A549 (cell line): ENCODE data around the gene HP1BP3. TPM values are rescaled to one million over a fixed set of nuclear protein-coding genes. Genes with fewer than 3 reads are reported as not detected.

Experiments used
- ATAC-seq, 2 experiments: fragments of 200-7000 bp in 1 of 2; fragments of >200 bp in 1 of 2; cut with Nextera tagmentation in 1 of 2; cut with Tn5 transposase in 1 of 2; 3 replicates each; pipeline versions ENCODE4 v1.8.0 to v1.9.1; 2018 to 2020; ENCODE audit warnings: mild to moderate bottlenecking in 1 of 2, moderate library complexity in 1 of 2
- CTCF ChIA-PET: fragments of 300-600 bp; sonication (Branson Sonifier 250); formaldehyde crosslinking; extraction: SDS; loops from one replicate; lab custom pipeline; 2021; ENCODE audit warnings: antibody characterized with exemption, inconsistent platforms; lab: Yijun Ruan, JAX
- POLR2A ChIA-PET: fragments of 350-600 bp; formaldehyde crosslinking; extraction: SDS; loops from one replicate; lab custom pipeline; 2021; ENCODE audit warnings: antibody characterized with exemption, inconsistent platforms; lab: Yijun Ruan, JAX
- DNase-seq, 2 experiments: peaks; one replicate each; pipeline versions ENCODE4 v3.0.0 to v3.0.0-alpha.2; 2011 to 2016; ENCODE audit warnings: low read depth in 1 of 2, low spot score in 1 of 2
- FAIRE-seq: peaks from 2 replicates; lab custom pipeline; 2011; peaks lifted over from hg19 to GRCh38; lab: Jason Lieb, UNC
- H3K27ac ChIP-seq, 2 experiments: fragments of >200 bp; sonication (Bioruptor Twin); formaldehyde crosslinking; 3 replicates each; pipeline ENCODE4 v1.5.1; 2016 to 2017
- H3K4me1 ChIP-seq: fragments of >200 bp; sonication (Bioruptor Twin); formaldehyde crosslinking; 3 replicates; pipeline ENCODE4 v1.6.1; 2016
- H3K4me2 ChIP-seq: fragments of >200 bp; sonication (Bioruptor Twin); formaldehyde crosslinking; 3 replicates; pipeline ENCODE4 v1.6.1; 2016
- H3K4me3 ChIP-seq: fragments of >200 bp; sonication (Bioruptor Twin); formaldehyde crosslinking; 3 replicates; pipeline ENCODE4 v1.5.1; 2016
- H3K9me3 ChIP-seq: fragments of >200 bp; sonication (Bioruptor Twin); formaldehyde crosslinking; 3 replicates; pipeline ENCODE4 v1.6.1; 2016
- BHLHE40 ChIP-seq: IDR thresholded peaks from 2 replicates; pipeline ENCODE4 v1.6.1; 2012; ENCODE audit warnings: low read depth, low read length, inconsistent platforms
- CHD2 ChIP-seq: fragments of 150-350 bp; IDR thresholded peaks from 2 replicates; pipeline ENCODE4 v1.6.1; 2014; ENCODE audit warnings: low read length; ENCODE audit not compliant: partially characterized antibody
- CHD4 ChIP-seq: fragments of 200-600 bp; sonication (generic); IDR thresholded peaks from 2 replicates; pipeline ENCODE4 v1.6.1; 2016; ENCODE audit warnings: antibody characterized with exemption, mild to moderate bottlenecking, borderline replicate concordance
- EHMT2 ChIP-seq: fragments of 200-600 bp; sonication (generic); IDR thresholded peaks from 2 replicates; pipeline ENCODE4 v1.6.1; 2016; ENCODE audit warnings: antibody characterized with exemption, low read depth, mild to moderate bottlenecking, moderate library complexity
- FOSB ChIP-seq: fragments of 250-450 bp; sonication (Bioruptor Pico); IDR thresholded peaks from 2 replicates; pipeline ENCODE4 v1.5.0; 2020; ENCODE audit warnings: mild to moderate bottlenecking, moderate library complexity
- FOSL2 ChIP-seq, 2 experiments: fragments of 450-650 bp in 1 of 2; fragments of >200 bp in 1 of 2; sonication (Bioruptor Twin) in 1 of 2; formaldehyde crosslinking; IDR thresholded peaks; 2 replicates each; pipeline versions ENCODE4 v1.5.0 to v1.6.1; 2016 to 2020; ENCODE audit warnings: mild to moderate bottlenecking in 1 of 2, moderate library complexity in 1 of 2
- GATA3 ChIP-seq: IDR thresholded peaks from 2 replicates; pipeline ENCODE4 v1.6.1; 2012; ENCODE audit warnings: borderline replicate concordance
- HES2 ChIP-seq: fragments of >200 bp; sonication (Bioruptor Twin); formaldehyde crosslinking; IDR thresholded peaks from 2 replicates; pipeline ENCODE4 v1.6.1; 2016
- HMGXB4 ChIP-seq: fragments of 250-450 bp; sonication (Bioruptor Pico); IDR thresholded peaks from 2 replicates; pipeline ENCODE4 v1.5.0; 2021; ENCODE audit warnings: mild to moderate bottlenecking, moderate library complexity, borderline replicate concordance
- HOXB13 ChIP-seq: fragments of 250-450 bp; sonication (Bioruptor Pico); IDR thresholded peaks from 2 replicates; pipeline ENCODE4 v1.5.0; 2020; ENCODE audit warnings: low read depth, mild to moderate bottlenecking, moderate library complexity
- HOXB5 ChIP-seq: fragments of 250-450 bp; sonication (Bioruptor Pico); IDR thresholded peaks from 2 replicates; pipeline ENCODE4 v1.5.0; 2020; ENCODE audit warnings: mild to moderate bottlenecking, moderate library complexity
- JUN ChIP-seq, 2 experiments: fragments of >200 bp; sonication (Bioruptor Twin); formaldehyde crosslinking; IDR thresholded peaks; 2 replicates in 1 of 2; 3 replicates in 1 of 2; pipeline ENCODE4 v1.6.1; 2016 to 2017
- JUNB ChIP-seq: fragments of >200 bp; sonication (Bioruptor Twin); formaldehyde crosslinking; IDR thresholded peaks from 2 replicates; pipeline ENCODE4 v1.6.1; 2016
- KDM1A ChIP-seq: fragments of 200-600 bp; sonication (generic); IDR thresholded peaks from 2 replicates; pipeline ENCODE4 v1.6.1; 2016; ENCODE audit warnings: low read depth, mild to moderate bottlenecking
- NR3C1 ChIP-seq: fragments of >200 bp; sonication (Bioruptor Twin); formaldehyde crosslinking; IDR thresholded peaks from 3 replicates; pipeline ENCODE4 v1.6.1; 2017
- PBX3 ChIP-seq: IDR thresholded peaks from 2 replicates; pipeline ENCODE4 v1.6.1; 2012
- POLR2AphosphoS2 ChIP-seq: conservative IDR thresholded peaks from 2 replicates; pipeline ENCODE4 v1.6.1; 2012; ENCODE audit warnings: low read length, improper control_type of control experiment, inconsistent platforms
- RAD21 ChIP-seq, 2 experiments: fragments of >200 bp in 1 of 2; sonication (Bioruptor Twin) in 1 of 2; formaldehyde crosslinking in 1 of 2; IDR thresholded peaks in 1 of 2; conservative IDR thresholded peaks in 1 of 2; 2 replicates in 1 of 2; 3 replicates in 1 of 2; pipeline ENCODE4 v1.6.1; 2012 to 2018; ENCODE audit warnings: inconsistent platforms in 1 of 2
- RARB ChIP-seq: fragments of 250-450 bp; sonication (Bioruptor Pico); IDR thresholded peaks from 2 replicates; pipeline ENCODE4 v1.8.0; 2021; ENCODE audit warnings: mild to moderate bottlenecking, moderate library complexity
- REST ChIP-seq: fragments of 200-600 bp; sonication (generic); IDR thresholded peaks from 2 replicates; pipeline ENCODE4 v1.6.1; 2016; ENCODE audit warnings: antibody characterized with exemption, mild to moderate bottlenecking, moderate library complexity
- SMC3 ChIP-seq: fragments of >200 bp; sonication (Bioruptor Twin); formaldehyde crosslinking; IDR thresholded peaks from 3 replicates; pipeline ENCODE4 v1.6.1; 2018; ENCODE audit warnings: inconsistent platforms
- TFCP2L1 ChIP-seq: fragments of 250-450 bp; sonication (Bioruptor Pico); IDR thresholded peaks from 2 replicates; pipeline ENCODE4 v1.5.0; 2021; ENCODE audit warnings: mild to moderate bottlenecking
- USF2 ChIP-seq: fragments of 450-650 bp; IDR thresholded peaks from 2 replicates; pipeline ENCODE4 v1.6.1; 2014; ENCODE audit warnings: antibody characterized with exemption
- WGBS: methylation state at CpG from one replicate; pipeline ENCODE4 v1.1.6; 2017; ENCODE audit errors: missing lambda C conversion rate; 5-methylcytosine and 5-hydroxymethylcytosine counted together
- polyA plus RNA-seq, 4 experiments: library from polyadenylated mRNA; depleted of rRNA in 3 of 4; stranded (reverse); fragments of >200 nt; fragmentation: RNase III in 1 of 4; extraction: RNeasy Plus Mini Kit Qiagen cat#74134 plus additional on column Dnase treatment in 1 of 4; gene quantifications; 2 replicates in 3 of 4; 3 replicates in 1 of 4; pipeline ENCODE4 v1.2.3, GENCODE V29; 2011 to 2017

HP1BP3 gene
- polyA plus RNA-seq, 2 of the 4 experiments (the other 2 are of a cell fraction) = 159 to 214 TPM

- 86% methylated on average over 2 of the region's 6 CpGs for WGBS
- no peak for DNase-seq
- CTCF ChIA-PET = interaction anchor here (0.8 to 3.1 kb wide), 3 partner anchors 11 to 50 kb away, joined by 3 to 24 read pairs (median 4); no protein-coding TSS in a partner anchor
- POLR2A ChIA-PET = no interaction called here
- no peak for ATAC-seq
- no peaks in the 10 kb centered on the region for H3K9me3 ChIP-seq
- no peak for FAIRE-seq
- TF ChIP-seq RARB (no peak), CHD2 (no peak), PBX3 (no peak), POLR2AphosphoS2 (no peak), FOSB (CRISPR knock-in tag) (no peak), TFCP2L1 (CRISPR knock-in tag) (no peak), BHLHE40 (no peak), RAD21 (conservative IDR thresholded peaks at IDR 0.05 in 1 of 2, IDR thresholded peaks at IDR 0.05 in 1 of 2) (no peak)
- H3K4me3 ChIP-seq = no peak overlapping the region
- no peak overlapping the region for H3K27ac ChIP-seq
- no peaks in the 10 kb centered on the region for H3K4me1 ChIP-seq
- no peak overlapping the region for H3K4me2 ChIP-seq
These were observed 79.0 kb downstream of the HP1BP3 start for GRCh38 chr1:20708057-20708456.

GRCh38 chr1:20706841-20707240 lies 80.3 kb downstream of the HP1BP3 start:
- Histone ChIP-seq H3K4me2 (no peak overlapping the region), H3K4me3 (no peak overlapping the region), H3K9me3 (no peaks in the 10 kb centered on the region), H3K27ac (no peak overlapping the region), H3K4me1 (no peaks in the 10 kb centered on the region)
- POLR2A ChIA-PET = no interaction called here
- no peak for TF ChIP-seq KDM1A
- no peak for TF ChIP-seq RARB
- no peak for TF ChIP-seq EHMT2
- TF ChIP-seq FOSB (CRISPR knock-in tag) = no peak
- TF ChIP-seq NR3C1 = no peak
- no peak for TF ChIP-seq FOSL2 (IDR thresholded peaks at IDR 0.05)
- no peak for TF ChIP-seq FOSL2 (CRISPR knock-in tag; IDR thresholded peaks at IDR 0.05)
- no peak for TF ChIP-seq HES2
- TF ChIP-seq POLR2AphosphoS2 = no peak
- TF ChIP-seq HOXB13 (CRISPR knock-in tag) = no peak
- no peak for TF ChIP-seq SMC3
- TF ChIP-seq HMGXB4 (CRISPR knock-in tag) = no peak
- no peak for TF ChIP-seq HOXB5 (CRISPR knock-in tag)
- TF ChIP-seq JUNB = no peak
- no peak for TF ChIP-seq USF2
- no peak for TF ChIP-seq CHD4
- TF ChIP-seq GATA3 = no peak
- no peak for TF ChIP-seq REST
- TF ChIP-seq JUN (IDR thresholded peaks at IDR 0.05) = no peak
- WGBS = 58% methylated on average over 5 of the region's 5 CpGs
- ATAC-seq (no peak), FAIRE-seq (no peak), DNase-seq (no peak)
- CTCF ChIA-PET = interaction anchor here (1.3 to 3.1 kb wide), 2 partner anchors 9 to 51 kb away, joined by 4 to 24 read pairs; no protein-coding TSS in a partner anchor
